ENCODE data around the gene IL6. TPM values are rescaled to one million over a fixed set of nuclear protein-coding genes. Genes with fewer than 3 reads are reported as not detected.

IL6 gene
- total RNA-seq, 1 experiment from 2014 or later, result 0.85 TPM

DNA sequence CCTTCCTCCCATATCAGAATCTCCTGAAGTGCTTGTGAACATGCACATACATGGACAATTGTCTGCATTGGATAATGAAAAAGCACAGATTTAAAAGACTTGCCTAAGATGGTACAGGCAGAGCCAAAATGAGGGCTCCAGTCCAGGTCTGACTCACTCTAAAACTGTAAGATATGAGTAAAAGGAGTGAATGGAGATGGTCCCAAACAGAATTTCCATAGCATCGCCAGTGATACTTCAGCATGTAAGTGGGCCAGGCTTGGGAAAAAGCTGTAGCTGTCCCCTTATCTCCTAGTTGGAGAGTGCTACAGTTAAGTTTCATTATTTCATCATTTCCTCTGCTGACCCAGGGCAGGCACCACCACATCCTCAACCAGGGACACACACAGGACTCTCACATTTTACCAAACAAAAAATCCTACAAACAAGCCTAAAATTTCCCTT is 26.4 kb upstream of the IL6 start:
- Histone ChIP-seq H2AFZ (ENCODE audit: low read length) (no peak overlapping the region), H4K8ac (replicated peaks; ENCODE audit: insufficient read length, low read depth, low read length) (no peak overlapping the region), H2BK120ac (ENCODE audit: low read depth, low read length, poor library complexity, severe bottlenecking) (no peak overlapping the region), H3K79me2 (ENCODE audit: insufficient read depth, low read length) (no peaks in the 10 kb centered on the region), H3K9me3 (ENCODE audit: control insufficient read depth, low read depth, low read length) (no peaks in the 10 kb centered on the region), H3K27me3 (ENCODE audit: insufficient read depth, low read length) (no peaks in the 10 kb centered on the region), H3K4ac (ENCODE audit: low read depth, low read length) (no peak overlapping the region), H3K56ac (ENCODE audit: insufficient read length, low read depth, low read length) (no peak overlapping the region), H3K9ac (ENCODE audit: extremely low read depth, insufficient read length, low read length) (no peak overlapping the region), H3T11ph (ENCODE audit: low read length) (no peak overlapping the region), H2BK12ac (ENCODE audit: insufficient read length, low read depth, low read length) (no peak overlapping the region), H2AK5ac (ENCODE audit: insufficient read length, low read length) (no peak overlapping the region), H3K23me2 (ENCODE audit: insufficient read length, low read depth, low read length, poor library complexity, severe bottlenecking) (no peaks in the 10 kb centered on the region), H3K4me2 (ENCODE audit: insufficient read depth, insufficient read length, low read length) (no peak overlapping the region), H3K79me1 (ENCODE audit: insufficient read depth, low read depth, low read length, poor library complexity, severe bottlenecking) (no peaks in the 10 kb centered on the region), H3K23ac (ENCODE audit: insufficient read length, low read depth, low read length) (no peak overlapping the region), H2BK15ac (ENCODE audit: low read depth, low read length) (no peak overlapping the region), H2BK5ac (ENCODE audit: insufficient read length, low read length) (no peak overlapping the region), H3K18ac (ENCODE audit: insufficient read length, low read depth, low read length) (no peak overlapping the region), H3K4me1 (ENCODE audit: insufficient read depth, low read length) (0 out of 2 replicates have a peak, but pooled peaks cover 3% of the 10 kb centered on the region), H4K91ac (ENCODE audit: insufficient read length, low read depth, low read length) (no peak overlapping the region), H4K20me1 (ENCODE audit: control insufficient read depth, insufficient read depth, insufficient read length) (no peaks in the 10 kb centered on the region), H4K5ac (ENCODE audit: insufficient read length, low read depth, low read length) (no peak overlapping the region), H3K14ac (ENCODE audit: insufficient read depth, low read length) (no peak overlapping the region), H2BK20ac (ENCODE audit: low read depth, low read length, poor library complexity, severe bottlenecking) (no peak overlapping the region), H3K27ac (ENCODE audit: insufficient read length, low read depth, low read length) (no peak overlapping the region)
- Mint-ChIP-seq H3K9me3 (no peaks in the 10 kb centered on the region; a peak in 1 of 5 replicates), H3K27ac (no peak overlapping the region), H3K27me3 (ENCODE audit: low read depth) (no peaks in the 10 kb centered on the region), H3K4me3 (no peak overlapping the region), H3K36me3 (ENCODE audit: insufficient read depth in 1 of 3, low read depth in 3 of 3) (peaks cover 0 to 4% (median 0%) of the 10 kb centered on the region in 3 experiments; a peak in 2 of 7 replicates), H3K4me1 (peaks cover 6 to 36% of the 10 kb centered on the region in 2 experiments)
- WGBS (ENCODE audit: extremely low coverage, insufficient read length, low lambda C conversion rate), result no CpG with 5 or more reads among the region's 1 CpG
- no peak for DNase-seq
- TF ChIP-seq, protein P1, sequence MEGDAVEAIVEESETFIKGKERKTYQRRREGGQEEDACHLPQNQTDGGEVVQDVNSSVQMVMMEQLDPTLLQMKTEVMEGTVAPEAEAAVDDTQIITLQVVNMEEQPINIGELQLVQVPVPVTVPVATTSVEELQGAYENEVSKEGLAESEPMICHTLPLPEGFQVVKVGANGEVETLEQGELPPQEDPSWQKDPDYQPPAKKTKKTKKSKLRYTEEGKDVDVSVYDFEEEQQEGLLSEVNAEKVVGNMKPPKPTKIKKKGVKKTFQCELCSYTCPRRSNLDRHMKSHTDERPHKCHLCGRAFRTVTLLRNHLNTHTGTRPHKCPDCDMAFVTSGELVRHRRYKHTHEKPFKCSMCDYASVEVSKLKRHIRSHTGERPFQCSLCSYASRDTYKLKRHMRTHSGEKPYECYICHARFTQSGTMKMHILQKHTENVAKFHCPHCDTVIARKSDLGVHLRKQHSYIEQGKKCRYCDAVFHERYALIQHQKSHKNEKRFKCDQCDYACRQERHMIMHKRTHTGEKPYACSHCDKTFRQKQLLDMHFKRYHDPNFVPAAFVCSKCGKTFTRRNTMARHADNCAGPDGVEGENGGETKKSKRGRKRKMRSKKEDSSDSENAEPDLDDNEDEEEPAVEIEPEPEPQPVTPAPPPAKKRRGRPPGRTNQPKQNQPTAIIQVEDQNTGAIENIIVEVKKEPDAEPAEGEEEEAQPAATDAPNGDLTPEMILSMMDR (conservative IDR thresholded peaks at IDR 0.05), result no peak

Data from H9 (cell line).